ENCODE data around the gene ATXN1. TPM values are rescaled to one million over a fixed set of nuclear protein-coding genes. Genes with fewer than 3 reads are reported as not detected.
"Not testable (repeated sequence)": the region's sequence is repeated elsewhere in the genome, so short reads cannot be mapped to it uniquely, and the experiment has no call there.

ATXN1 gene
- total and polyA plus RNA-seq, 7 donors = 1.3 to 50.9 (median 21.6) TPM

- Histone ChIP-seq H3K4me1 (peaks cover 21% of the 10 kb centered on the region), H3K27me3 (ENCODE audit: insufficient read depth in 3 of 3, low read length in 2 of 3) (no peaks in the 10 kb centered on the region), H3K36me3 (ENCODE audit: insufficient read depth in 1 of 2, low read depth in 1 of 2) (no peaks in the 10 kb centered on the region), H3K9me3 (no peaks in the 10 kb centered on the region), H3K27ac (peak overlapping the region; percentile 5), H3K4me3 (no peak overlapping the region)
- TF ChIP-seq, protein P1, sequence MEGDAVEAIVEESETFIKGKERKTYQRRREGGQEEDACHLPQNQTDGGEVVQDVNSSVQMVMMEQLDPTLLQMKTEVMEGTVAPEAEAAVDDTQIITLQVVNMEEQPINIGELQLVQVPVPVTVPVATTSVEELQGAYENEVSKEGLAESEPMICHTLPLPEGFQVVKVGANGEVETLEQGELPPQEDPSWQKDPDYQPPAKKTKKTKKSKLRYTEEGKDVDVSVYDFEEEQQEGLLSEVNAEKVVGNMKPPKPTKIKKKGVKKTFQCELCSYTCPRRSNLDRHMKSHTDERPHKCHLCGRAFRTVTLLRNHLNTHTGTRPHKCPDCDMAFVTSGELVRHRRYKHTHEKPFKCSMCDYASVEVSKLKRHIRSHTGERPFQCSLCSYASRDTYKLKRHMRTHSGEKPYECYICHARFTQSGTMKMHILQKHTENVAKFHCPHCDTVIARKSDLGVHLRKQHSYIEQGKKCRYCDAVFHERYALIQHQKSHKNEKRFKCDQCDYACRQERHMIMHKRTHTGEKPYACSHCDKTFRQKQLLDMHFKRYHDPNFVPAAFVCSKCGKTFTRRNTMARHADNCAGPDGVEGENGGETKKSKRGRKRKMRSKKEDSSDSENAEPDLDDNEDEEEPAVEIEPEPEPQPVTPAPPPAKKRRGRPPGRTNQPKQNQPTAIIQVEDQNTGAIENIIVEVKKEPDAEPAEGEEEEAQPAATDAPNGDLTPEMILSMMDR (IDR thresholded peaks at IDR 0.05) = no peak
- DNase-seq (no peak), ATAC-seq (no peak)
- WGBS, 3 donors = 82 to 88% (median 84%) methylated on average over 3 of the region's 3 CpGs
- intact Hi-C loops (cut with DNase I) = no loop called here
Measured at GRCh38 chr6:16623029-16623653, 138.1 kb downstream of the ATXN1 start.

DNA sequence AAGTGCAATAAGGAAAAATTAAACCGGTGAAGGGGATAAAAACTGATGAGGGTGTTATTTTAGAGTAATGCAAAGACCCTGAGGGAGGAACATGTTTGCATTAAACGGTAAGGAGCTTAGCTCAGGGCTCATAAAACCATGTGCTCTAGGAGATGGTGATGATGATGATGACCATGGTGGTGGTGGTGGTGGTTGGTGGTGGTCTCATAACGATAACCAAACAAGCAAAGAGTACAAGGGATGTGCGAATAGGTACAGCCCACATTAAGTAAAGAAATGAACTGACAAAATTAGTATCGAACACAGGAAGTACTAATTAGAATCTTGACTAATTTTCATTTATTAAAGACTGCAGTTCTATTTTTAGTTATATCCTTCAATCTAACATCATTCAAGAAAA, 139.1 kb downstream of the ATXN1 start:
- 86 to 93% (median 90%) methylated on average over 5 of the region's 5 CpGs for WGBS, 3 donors
- ATAC-seq = no peak

GRCh38 chr6:16621002-16621401, 140.3 kb downstream of the ATXN1 start:
- TF ChIP-seq, protein P1 (IDR thresholded peaks at IDR 0.05) = no peak
- Histone ChIP-seq H3K36me3 (ENCODE audit: insufficient read depth in 1 of 2, low read depth in 1 of 2) (no peaks in the 10 kb centered on the region), H3K9me3 (no peaks in the 10 kb centered on the region), H3K4me3 (no peak overlapping the region), H3K27ac (no peak overlapping the region), H3K27me3 (ENCODE audit: insufficient read depth in 3 of 3, low read length in 2 of 3) (no peaks in the 10 kb centered on the region), H3K4me1 (peaks cover 12% of the 10 kb centered on the region)
- WGBS, 3 donors = 64 to 67% (median 67%) methylated on average over 6 of the region's 6 CpGs
- DNase-seq (no peak), ATAC-seq (no peak)
- intact Hi-C loops (cut with DNase I) = no loop called here

More for the DNA sequence above, 139.1 kb downstream of the ATXN1 start:
- H3K9me3 ChIP-seq = no peaks in the 10 kb centered on the region
- TF ChIP-seq, protein P1 (IDR thresholded peaks at IDR 0.05) = no peak
- H3K27ac ChIP-seq = peak overlapping the region; percentile 5
- H3K36me3 ChIP-seq (ENCODE audit: insufficient read depth in 1 of 2, low read depth in 1 of 2) = no peaks in the 10 kb centered on the region
- intact Hi-C loops (cut with DNase I) = no loop called here
- no peak overlapping the region for H3K4me3 ChIP-seq
- DNase-seq = no peak
- H3K4me1 ChIP-seq = peaks cover 21% of the 10 kb centered on the region
- H3K27me3 ChIP-seq (ENCODE audit: insufficient read depth in 3 of 3, low read length in 2 of 3) = no peaks in the 10 kb centered on the region

DNA sequence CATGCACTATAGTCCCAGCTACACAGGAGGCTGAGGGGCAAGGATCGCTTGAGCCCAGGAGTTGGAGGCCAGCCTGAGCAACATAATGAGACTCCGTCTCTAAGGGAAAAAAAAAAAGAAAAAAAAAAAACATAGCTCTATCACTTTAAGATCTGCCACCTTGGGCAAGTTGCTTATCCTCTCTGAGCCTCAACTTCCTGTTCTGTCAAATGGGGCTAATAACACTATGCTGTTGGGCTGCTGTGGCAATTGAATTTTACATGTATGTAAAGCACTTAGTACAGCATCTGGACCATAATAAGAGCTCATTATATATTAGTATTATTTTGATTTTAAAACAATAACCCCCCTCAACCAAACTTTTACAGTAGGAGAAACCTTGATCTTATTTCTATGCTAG, 141.5 kb downstream of the ATXN1 start:
- TF ChIP-seq, protein P1 (IDR thresholded peaks at IDR 0.05) = no peak
- Histone ChIP-seq H3K36me3 (ENCODE audit: insufficient read depth in 1 of 2, low read depth in 1 of 2) (no peaks in the 10 kb centered on the region), H3K27ac (no peak overlapping the region), H3K4me3 (no peak overlapping the region), H3K9me3 (no peaks in the 10 kb centered on the region), H3K27me3 (ENCODE audit: insufficient read depth in 3 of 3, low read length in 2 of 3) (no peaks in the 10 kb centered on the region), H3K4me1 (peaks cover 7% of the 10 kb centered on the region)
- ATAC-seq (no peak), DNase-seq (no peak)
- intact Hi-C loops (cut with DNase I) = no loop called here
- 92 to 97% (median 94%) methylated on average over 2 of the region's 2 CpGs for WGBS, 3 donors

- ATAC-seq (peak in 2 of 4 donors; percentile 47 to 75), DNase-seq (no peak)
- intact Hi-C loops (cut with DNase I) = no loop called here
- Histone ChIP-seq H3K9me3 (no peaks in the 10 kb centered on the region), H3K4me1 (peaks cover 7% of the 10 kb centered on the region), H3K36me3 (ENCODE audit: insufficient read depth in 1 of 2, low read depth in 1 of 2) (no peaks in the 10 kb centered on the region), H3K27me3 (ENCODE audit: insufficient read depth in 3 of 3, low read length in 2 of 3) (no peaks in the 10 kb centered on the region), H3K4me3 (no peak overlapping the region), H3K27ac (no peak overlapping the region)
- TF ChIP-seq, protein P1 (IDR thresholded peaks at IDR 0.05) = no peak
- 30 to 40% (median 39%) methylated on average over 2 of the region's 2 CpGs for WGBS, 3 donors
Measured at GRCh38 chr6:16618962-16619361, 142.3 kb downstream of the ATXN1 start.

DNA sequence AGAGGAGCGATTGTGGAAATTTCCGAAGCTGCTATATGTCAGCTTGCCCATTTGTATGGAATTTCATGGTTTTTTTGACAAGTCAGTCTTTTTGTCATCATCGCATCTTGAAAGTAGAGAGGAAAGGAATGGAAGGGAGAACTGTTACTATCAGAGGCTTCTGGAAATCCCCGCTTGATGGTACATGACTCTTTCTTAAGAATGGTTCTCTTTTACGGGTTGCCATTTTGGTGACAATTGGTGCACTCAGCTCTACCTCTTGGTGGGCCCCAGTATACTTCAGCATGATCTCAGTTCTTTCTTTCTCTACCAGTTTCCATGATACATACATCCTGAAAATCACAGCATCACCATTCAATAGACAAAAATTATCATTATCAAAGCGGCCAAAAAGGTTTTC, 146.0 kb downstream of the ATXN1 start:
- WGBS, 3 donors = 93 to 100% (median 97%) methylated on average over 2 to 3 of the region's 6 CpGs
- H3K27me3 ChIP-seq (ENCODE audit: insufficient read depth in 3 of 3, low read length in 2 of 3); H3K9me3 ChIP-seq; H3K4me1 ChIP-seq; H3K4me3 ChIP-seq; ATAC-seq; H3K36me3 ChIP-seq (ENCODE audit: insufficient read depth in 1 of 2, low read depth in 1 of 2); DNase-seq; intact Hi-C loops (cut with DNase I); H3K27ac ChIP-seq: not testable (repeated sequence)

- ATAC-seq; H3K27me3 ChIP-seq (ENCODE audit: insufficient read depth in 3 of 3, low read length in 2 of 3); H3K4me3 ChIP-seq; H3K27ac ChIP-seq; DNase-seq; H3K4me1 ChIP-seq; H3K9me3 ChIP-seq; H3K36me3 ChIP-seq (ENCODE audit: insufficient read depth in 1 of 2, low read depth in 1 of 2); intact Hi-C loops (cut with DNase I): not testable (repeated sequence)
- 100% methylated on average over 2 of the region's 3 CpGs for WGBS, 3 donors
Measured at GRCh38 chr6:16614143-16614542, 147.1 kb downstream of the ATXN1 start.

Data from psoas muscle (tissue), 8 donors.